ENCODE data around the gene ARFRP1.

DNA sequence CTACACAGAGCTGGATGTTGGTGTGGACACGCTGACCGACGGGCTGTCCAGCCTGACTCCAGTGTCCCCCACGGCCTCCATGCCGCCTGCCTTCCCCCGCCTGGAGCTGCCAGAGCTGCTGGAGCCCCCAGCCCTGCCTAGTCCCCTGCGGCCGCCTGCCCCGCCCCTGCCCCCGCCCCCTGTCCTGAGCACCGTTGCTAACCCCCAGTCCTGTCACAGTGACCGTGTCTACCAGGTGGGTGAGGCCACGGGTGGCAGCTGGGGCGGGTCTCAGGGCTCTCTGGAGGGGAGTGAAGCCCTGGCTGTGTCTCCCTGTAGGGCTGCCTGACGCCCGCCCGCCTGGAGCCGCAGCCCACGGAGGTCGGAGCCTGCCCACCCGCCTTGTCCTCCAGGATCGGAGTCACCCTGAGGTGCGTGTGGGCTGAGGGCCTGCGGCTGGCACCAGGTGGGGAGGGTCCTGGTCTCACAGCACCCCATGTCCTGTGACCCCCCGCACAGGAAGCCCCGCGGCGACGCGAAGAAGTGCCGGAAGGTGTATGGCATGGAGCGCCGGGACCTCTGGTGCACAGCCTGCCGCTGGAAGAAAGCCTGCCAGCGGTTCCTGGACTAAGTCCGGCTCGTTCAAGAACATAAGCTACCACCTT lies 34.7 kb upstream of the ARFRP1 start:
- TF ChIP-seq, protein P1, sequence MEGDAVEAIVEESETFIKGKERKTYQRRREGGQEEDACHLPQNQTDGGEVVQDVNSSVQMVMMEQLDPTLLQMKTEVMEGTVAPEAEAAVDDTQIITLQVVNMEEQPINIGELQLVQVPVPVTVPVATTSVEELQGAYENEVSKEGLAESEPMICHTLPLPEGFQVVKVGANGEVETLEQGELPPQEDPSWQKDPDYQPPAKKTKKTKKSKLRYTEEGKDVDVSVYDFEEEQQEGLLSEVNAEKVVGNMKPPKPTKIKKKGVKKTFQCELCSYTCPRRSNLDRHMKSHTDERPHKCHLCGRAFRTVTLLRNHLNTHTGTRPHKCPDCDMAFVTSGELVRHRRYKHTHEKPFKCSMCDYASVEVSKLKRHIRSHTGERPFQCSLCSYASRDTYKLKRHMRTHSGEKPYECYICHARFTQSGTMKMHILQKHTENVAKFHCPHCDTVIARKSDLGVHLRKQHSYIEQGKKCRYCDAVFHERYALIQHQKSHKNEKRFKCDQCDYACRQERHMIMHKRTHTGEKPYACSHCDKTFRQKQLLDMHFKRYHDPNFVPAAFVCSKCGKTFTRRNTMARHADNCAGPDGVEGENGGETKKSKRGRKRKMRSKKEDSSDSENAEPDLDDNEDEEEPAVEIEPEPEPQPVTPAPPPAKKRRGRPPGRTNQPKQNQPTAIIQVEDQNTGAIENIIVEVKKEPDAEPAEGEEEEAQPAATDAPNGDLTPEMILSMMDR (IDR thresholded peaks at IDR 0.05) = no peak
- no peak for TF ChIP-seq POLR2A (IDR thresholded peaks at IDR 0.05)

Data from transverse colon (tissue), 3 donors.